Esophagus (tissue), 2 donors: ENCODE data around the gene UNC80. TPM values are rescaled to one million over a fixed set of nuclear protein-coding genes. Genes with fewer than 3 reads are reported as not detected.
"Not testable (repeated sequence)": the region's sequence is repeated elsewhere in the genome, so short reads cannot be mapped to it uniquely, and the experiment has no call there.

Source experiments
- H3K27ac ChIP-seq, 2 donors: one replicate each; pipeline ENCODE4 v1.5.1; 2013; ENCODE audit warnings: low read depth in 2 of 2, mild to moderate bottlenecking in 2 of 2, inconsistent platforms in 1 of 2, low read length in 1 of 2, moderate library complexity in 1 of 2
- H3K27me3 ChIP-seq, 2 donors: one replicate each; pipeline ENCODE4 v1.6.1; 2013; ENCODE audit warnings: low read length in 2 of 2, control low read depth in 1 of 2, mild to moderate bottlenecking in 1 of 2; ENCODE audit not compliant: insufficient read depth in 2 of 2, control insufficient read depth in 1 of 2
- H3K36me3 ChIP-seq, 2 donors: one replicate each; pipeline ENCODE4 v1.6.1; 2013; ENCODE audit warnings: low read length in 1 of 2; ENCODE audit not compliant: control insufficient read depth in 2 of 2, insufficient read depth in 2 of 2
- H3K4me1 ChIP-seq, 2 donors: one replicate each; pipeline ENCODE4 v1.6.1; 2013; ENCODE audit warnings: low read length in 1 of 2; ENCODE audit not compliant: control insufficient read depth in 2 of 2, insufficient read depth in 2 of 2
- H3K4me3 ChIP-seq, 2 donors: one replicate each; pipeline ENCODE4 v1.5.1; 2013; ENCODE audit warnings: low read length in 2 of 2, mild to moderate bottlenecking in 2 of 2, low read depth in 1 of 2, moderate library complexity in 1 of 2
- H3K9me3 ChIP-seq, 2 donors: one replicate each; pipeline ENCODE4 v1.6.1; 2013; ENCODE audit warnings: mild to moderate bottlenecking in 2 of 2, low read depth in 1 of 2, low read length in 1 of 2, moderate library complexity in 1 of 2; ENCODE audit not compliant: control insufficient read depth in 2 of 2, insufficient read depth in 1 of 2
- WGBS, 2 donors: extraction: QIAGEN DNeasy Blood & Tissue Kit; methylation state at CpG; one replicate each; pipeline ENCODE4 v1.1.7; 2013; 5-methylcytosine and 5-hydroxymethylcytosine counted together
- polyA plus RNA-seq, 2 donors: library from polyadenylated mRNA; stranded (reverse); fragments of 200-250 nt; gene quantifications; one replicate each; pipeline ENCODE4 v1.2.3, GENCODE V29; 2013
- donor health status: healthy with polysubstance abuse.
- donor health status: Bipolar disorder and iron deficiency.

UNC80 gene
- polyA plus RNA-seq, 2 donors, result under 0.01 to 0.02 TPM

- WGBS, 2 donors, result 89 to 93% methylated on average over 4 of the region's 4 CpGs
- H3K4me3 ChIP-seq, H3K4me1 ChIP-seq, H3K27me3 ChIP-seq, H3K27ac ChIP-seq, H3K36me3 ChIP-seq, H3K9me3 ChIP-seq: not testable (repeated sequence)
These were observed 23.8 kb downstream of the UNC80 start for GRCh38 chr2:209795425-209795824.

DNA sequence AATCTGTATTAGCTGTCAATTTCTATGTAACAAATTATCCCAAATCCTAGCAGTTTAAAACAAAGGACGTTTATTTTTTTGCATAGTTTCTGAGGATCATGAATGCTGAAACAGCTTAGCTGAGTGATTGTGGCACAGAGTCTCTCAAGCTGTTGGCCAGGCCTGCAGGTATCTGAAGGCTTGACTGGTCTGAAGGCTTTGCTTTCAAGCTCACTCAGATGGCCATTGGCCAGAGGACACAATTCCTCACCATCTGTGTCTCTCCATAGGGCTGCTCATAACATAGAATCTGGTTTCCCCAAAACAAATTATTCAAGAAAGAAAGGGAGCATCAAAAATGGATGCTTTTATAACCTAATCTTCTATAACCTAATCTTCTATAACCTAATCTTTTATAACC is 33.7 kb downstream of the UNC80 start:
- Histone ChIP-seq H3K27me3 (no peaks in the 10 kb centered on the region), H3K36me3 (no peaks in the 10 kb centered on the region), H3K9me3 (peaks cover 2 to 10% of the 10 kb centered on the region in 2 donors), H3K4me3 (no peak overlapping the region), H3K27ac (no peak overlapping the region), H3K4me1 (no peaks in the 10 kb centered on the region)
- WGBS, 2 donors, result 48 to 64% methylated on average over 1 of the region's 1 CpG

DNA sequence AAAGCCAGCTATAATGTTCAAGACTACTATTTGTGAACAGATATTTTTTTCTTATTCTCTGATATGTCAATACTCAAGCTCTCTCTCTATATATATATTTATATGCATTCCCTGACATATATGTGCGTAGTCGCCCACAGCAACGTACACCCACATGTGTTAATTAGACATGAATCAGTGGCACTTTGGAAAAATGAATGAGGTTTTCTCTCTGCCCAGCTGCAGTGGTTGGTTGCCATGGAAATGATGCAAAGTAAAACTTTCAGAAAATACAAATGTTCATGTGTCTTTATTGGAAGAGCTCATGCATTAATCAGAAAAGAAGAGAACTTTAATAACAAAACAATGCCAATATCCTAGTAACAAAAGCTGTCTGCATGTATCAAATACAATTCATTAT is 34.7 kb downstream of the UNC80 start:
- Histone ChIP-seq H3K4me1 (no peaks in the 10 kb centered on the region), H3K4me3 (no peak overlapping the region), H3K9me3 (peaks cover 2 to 10% of the 10 kb centered on the region in 2 donors), H3K27ac (no peak overlapping the region), H3K27me3 (no peaks in the 10 kb centered on the region), H3K36me3 (no peaks in the 10 kb centered on the region)
- WGBS, 2 donors, result 58 to 62% methylated on average over 3 of the region's 3 CpGs

GRCh38 chr2:209808521-209808920 is 36.9 kb downstream of the UNC80 start:
- Histone ChIP-seq H3K27me3 (no peaks in the 10 kb centered on the region), H3K36me3 (no peaks in the 10 kb centered on the region), H3K27ac (no peak overlapping the region), H3K9me3 (peaks cover 2 to 10% of the 10 kb centered on the region in 2 donors), H3K4me1 (no peaks in the 10 kb centered on the region), H3K4me3 (no peak overlapping the region)
- WGBS, 2 donors, result 97 to 98% methylated on average over 24 of the region's 24 CpGs

DNA sequence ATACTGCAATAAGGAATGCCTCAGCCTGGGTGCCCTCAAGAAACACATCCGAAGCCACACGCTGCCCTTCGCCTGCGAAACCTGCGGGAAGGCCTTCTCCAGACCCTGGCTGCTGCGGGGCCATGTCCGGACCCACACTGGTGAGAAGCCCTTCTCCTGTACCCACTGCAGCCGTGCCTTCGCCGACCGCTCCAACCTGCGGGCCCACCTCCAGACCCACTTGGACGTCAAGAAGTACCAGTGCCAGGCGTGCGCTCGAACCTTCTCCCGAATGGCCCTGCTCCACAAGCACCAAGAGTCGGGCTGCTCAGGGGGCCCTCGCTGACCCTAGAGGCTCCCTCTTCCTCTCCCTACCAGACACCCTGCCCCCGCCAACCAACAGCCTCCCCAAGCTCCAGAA is 37.6 kb downstream of the UNC80 start:
- Histone ChIP-seq H3K4me3 (no peak overlapping the region), H3K9me3 (peaks cover 2 to 10% of the 10 kb centered on the region in 2 donors), H3K36me3 (no peaks in the 10 kb centered on the region), H3K4me1 (no peaks in the 10 kb centered on the region), H3K27ac (no peak overlapping the region), H3K27me3 (no peaks in the 10 kb centered on the region)
- WGBS, 2 donors, result 98% methylated on average over 20 of the region's 20 CpGs

GRCh38 chr2:209817844-209818271 is 46.2 kb downstream of the UNC80 start:
- Histone ChIP-seq H3K27ac (no peak overlapping the region), H3K4me3 (no peak overlapping the region), H3K4me1 (no peaks in the 10 kb centered on the region), H3K27me3 (no peaks in the 10 kb centered on the region), H3K36me3 (no peaks in the 10 kb centered on the region), H3K9me3 (no peaks in the 10 kb centered on the region)
- WGBS, 2 donors, result 49 to 54% methylated on average over 8 of the region's 8 CpGs

DNA sequence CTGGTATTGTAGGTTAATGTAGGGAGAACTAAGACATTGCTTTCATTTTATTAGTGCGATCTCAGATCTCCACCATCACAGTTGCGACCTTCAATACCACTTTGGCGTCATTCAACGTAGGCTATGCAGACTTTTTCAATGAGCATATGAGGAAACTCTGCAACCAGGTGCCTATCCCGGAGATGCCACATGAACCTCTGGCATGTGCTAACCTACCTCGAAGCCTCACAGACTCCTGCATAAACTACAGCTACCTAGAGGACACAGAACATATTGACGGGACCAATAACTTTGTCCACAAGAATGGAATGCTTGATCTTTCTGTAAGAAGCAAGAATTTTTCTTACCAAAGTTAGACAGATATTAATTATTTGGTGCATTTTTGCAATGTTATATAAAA is 47.3 kb downstream of the UNC80 start:
- Histone ChIP-seq H3K4me3 (no peak overlapping the region), H3K9me3 (no peaks in the 10 kb centered on the region), H3K4me1 (no peaks in the 10 kb centered on the region), H3K27me3 (no peaks in the 10 kb centered on the region), H3K36me3 (no peaks in the 10 kb centered on the region), H3K27ac (no peak overlapping the region)
- 91 to 94% methylated on average over 7 of the region's 7 CpGs for WGBS, 2 donors

- Histone ChIP-seq H3K27ac (no peak overlapping the region), H3K36me3 (no peaks in the 10 kb centered on the region), H3K9me3 (no peaks in the 10 kb centered on the region), H3K4me1 (no peaks in the 10 kb centered on the region), H3K27me3 (no peaks in the 10 kb centered on the region), H3K4me3 (no peak overlapping the region)
- 62 to 68% methylated on average over 4 of the region's 4 CpGs for WGBS, 2 donors
These were observed 50.2 kb downstream of the UNC80 start for GRCh38 chr2:209821806-209822205.

GRCh38 chr2:209823484-209823883 is 51.9 kb downstream of the UNC80 start:
- no peaks in the 10 kb centered on the region for H3K4me1 ChIP-seq
- 84 to 87% methylated on average over 3 of the region's 3 CpGs for WGBS, 2 donors
- no peaks in the 10 kb centered on the region for H3K9me3 ChIP-seq
- no peak overlapping the region for H3K27ac ChIP-seq
- H3K4me3 ChIP-seq, result no peak overlapping the region
- H3K36me3 ChIP-seq, result no peaks in the 10 kb centered on the region
- no peaks in the 10 kb centered on the region for H3K27me3 ChIP-seq

GRCh38 chr2:209824391-209824790 is 52.8 kb downstream of the UNC80 start:
- WGBS, 2 donors, result 81 to 88% methylated on average over 1 of the region's 1 CpG
- H3K4me3 ChIP-seq, result no peak overlapping the region
- no peaks in the 10 kb centered on the region for H3K4me1 ChIP-seq
- H3K36me3 ChIP-seq, result no peaks in the 10 kb centered on the region
- H3K27ac ChIP-seq, result no peak overlapping the region
- H3K9me3 ChIP-seq, result no peaks in the 10 kb centered on the region
- H3K27me3 ChIP-seq, result no peaks in the 10 kb centered on the region
